K562 (cell line): ENCODE results near the gene SLC25A17. TPM values are rescaled to one million over a fixed set of nuclear protein-coding genes. Genes with fewer than 3 reads are reported as not detected.

ENCODE experiments used
- CREB1 ChIP-seq, 2 experiments: sonication (generic) in 1 of 2; formaldehyde crosslinking in 1 of 2; IDR thresholded peaks; 2 replicates each; pipeline versions ENCODE4 v1.6.1 to v1.8.0; 2012 to 2022; ENCODE audit warnings: inconsistent platforms in 1 of 2, mild to moderate bottlenecking in 1 of 2, missing genetic modification reagents in 1 of 2, moderate library complexity in 1 of 2
- CUX1 ChIP-seq: fragments of 200-800 bp; sonication (Bioruptor generic); IDR thresholded peaks from 2 replicates; pipeline ENCODE4 v1.6.1; 2016; ENCODE audit warnings: missing genetic modification characterization, missing compliant biosample characterization
- HOMEZ ChIP-seq: fragments of 250-450 bp; sonication (Bioruptor Pico); IDR thresholded peaks from 2 replicates; pipeline ENCODE4 v1.4.0; 2020; ENCODE audit warnings: mild to moderate bottlenecking, moderate library complexity
- KAT7 ChIP-seq: sonication (generic); formaldehyde crosslinking; IDR thresholded peaks from 2 replicates; pipeline ENCODE4 v1.8.0; 2022; ENCODE audit warnings: missing genetic modification reagents, mild to moderate bottlenecking, borderline replicate concordance
- MYC ChIP-seq, 2 experiments: fragments of 250-450 bp in 1 of 2; sonication (Bioruptor Pico) in 1 of 2; IDR thresholded peaks; 2 replicates each; pipeline versions ENCODE4 v1.5.1 to v1.6.1; 2012 to 2021; ENCODE audit warnings: low read depth in 2 of 2, borderline replicate concordance in 1 of 2, improper control_type of control experiment in 1 of 2, low read length in 1 of 2, mild to moderate bottlenecking in 1 of 2, moderate library complexity in 1 of 2
- SFPQ ChIP-seq: fragments of 200-400 bp; formaldehyde crosslinking; IDR thresholded peaks from 2 replicates; pipeline ENCODE4 v1.6.1; 2017; ENCODE audit warnings: mild to moderate bottlenecking, low read depth, low read length, moderate library complexity
- SNAPC5 ChIP-seq: fragments of 250-450 bp; sonication (Bioruptor Pico); IDR thresholded peaks from 2 replicates; pipeline ENCODE4 v1.8.0; 2021; ENCODE audit warnings: moderate library complexity, mild to moderate bottlenecking, inconsistent platforms
- TCF15 ChIP-seq: fragments of 250-450 bp; sonication (Bioruptor Pico); IDR thresholded peaks from 2 replicates; pipeline ENCODE4 v1.8.0; 2022; ENCODE audit warnings: moderate library complexity, mild to moderate bottlenecking, inconsistent platforms
- ZNF263 ChIP-seq: sonication (generic); formaldehyde crosslinking; IDR thresholded peaks from 2 replicates; pipeline ENCODE4 v1.8.0; 2022; ENCODE audit warnings: mild to moderate bottlenecking, missing genetic modification reagents, borderline replicate concordance
- ZNF384 ChIP-seq: IDR thresholded peaks from 2 replicates; pipeline ENCODE4 v1.6.1; 2012; ENCODE audit warnings: low read depth, low read length, improper control_type of control experiment
- ZNF512 ChIP-seq: IDR thresholded peaks from 2 replicates; pipeline ENCODE4 v1.6.1; 2016; ENCODE audit warnings: missing genetic modification characterization, missing compliant biosample characterization
- polyA plus RNA-seq, 8 experiments: library from polyadenylated mRNA; depleted of rRNA in 4 of 8; stranded (reverse) in 5 of 8; unstranded in 3 of 8; fragments of >200 nt; fragmentation: Nextera tagmentation in 2 of 8; fragmentation: Illumina TruSeq in 1 of 8; extraction: Ambion mirVana in 2 of 8; extraction: Trizol in 1 of 8; gene quantifications; 2 replicates each; pipeline versions ENCODE4 v1.2.1 to v1.2.3, GENCODE V29; 2011 to 2014; ENCODE audit warnings: inconsistent platforms in 1 of 8, missing spikeins in 1 of 8
- total RNA-seq, 7 experiments: library from RNA; depleted of rRNA in 6 of 7; stranded (reverse); fragments of >200 nt in 6 of 7; fragmentation: Illumina TruSeq in 2 of 7; extraction: Trizol in 2 of 7; gene quantifications; 2 replicates each; pipeline versions ENCODE4 v1.2.1 to v1.2.3, GENCODE V29; 2011 to 2021; ENCODE audit warnings: low replicate concordance in 1 of 7

The SLC25A17 gene
- total and polyA plus RNA-seq, 9 of the 15 experiments (the other 6 are each of a cell fraction or from before 2014, with no cell fraction given), result 32.6 to 136 (median 56.2) TPM

GRCh38 chr22:40818747-40819598 lies at the start of gene SLC25A17 (continued):
- no peak for TF ChIP-seq SNAPC5 (CRISPR knock-in tag)
- TF ChIP-seq SFPQ, result no peak
- TF ChIP-seq MYC (IDR thresholded peaks at IDR 0.05; ENCODE audit: low read depth, low read length), result peak; percentile 62; the same call in 1 of the 2 replicates
- TF ChIP-seq MYC (CRISPR knock-in tag; IDR thresholded peaks at IDR 0.05; ENCODE audit: borderline replicate concordance, low read depth), result peak; percentile 60; the same call in 1 of the 2 replicates
- no peak for TF ChIP-seq KAT7 (CRISPR knock-in tag)
- no peak for TF ChIP-seq CUX1 (CRISPR knock-in tag)
- no peak for TF ChIP-seq CREB1 (IDR thresholded peaks at IDR 0.05)
- TF ChIP-seq CREB1 (CRISPR knock-in tag; IDR thresholded peaks at IDR 0.05), result no peak
- no peak; the same call in 1 of the 2 replicates for TF ChIP-seq ZNF384
- no peak for TF ChIP-seq ZNF263 (CRISPR knock-in tag)
- no peak for TF ChIP-seq ZNF512
- no peak for TF ChIP-seq HOMEZ (CRISPR knock-in tag)
- TF ChIP-seq TCF15 (CRISPR knock-in tag), result no peak
